AG20443 (cell line): Measurements from ENCODE around the gene TOR1B.
A peak's percentile ranks its signal among the peaks of the same experiment; 100 is the strongest.

Source experiments
- DNase-seq: peaks from one replicate; pipeline ENCODE4 v3.0.0; 2012; ENCODE audit warnings: low spot score, mixed read lengths

Gene TOR1B

DNA sequence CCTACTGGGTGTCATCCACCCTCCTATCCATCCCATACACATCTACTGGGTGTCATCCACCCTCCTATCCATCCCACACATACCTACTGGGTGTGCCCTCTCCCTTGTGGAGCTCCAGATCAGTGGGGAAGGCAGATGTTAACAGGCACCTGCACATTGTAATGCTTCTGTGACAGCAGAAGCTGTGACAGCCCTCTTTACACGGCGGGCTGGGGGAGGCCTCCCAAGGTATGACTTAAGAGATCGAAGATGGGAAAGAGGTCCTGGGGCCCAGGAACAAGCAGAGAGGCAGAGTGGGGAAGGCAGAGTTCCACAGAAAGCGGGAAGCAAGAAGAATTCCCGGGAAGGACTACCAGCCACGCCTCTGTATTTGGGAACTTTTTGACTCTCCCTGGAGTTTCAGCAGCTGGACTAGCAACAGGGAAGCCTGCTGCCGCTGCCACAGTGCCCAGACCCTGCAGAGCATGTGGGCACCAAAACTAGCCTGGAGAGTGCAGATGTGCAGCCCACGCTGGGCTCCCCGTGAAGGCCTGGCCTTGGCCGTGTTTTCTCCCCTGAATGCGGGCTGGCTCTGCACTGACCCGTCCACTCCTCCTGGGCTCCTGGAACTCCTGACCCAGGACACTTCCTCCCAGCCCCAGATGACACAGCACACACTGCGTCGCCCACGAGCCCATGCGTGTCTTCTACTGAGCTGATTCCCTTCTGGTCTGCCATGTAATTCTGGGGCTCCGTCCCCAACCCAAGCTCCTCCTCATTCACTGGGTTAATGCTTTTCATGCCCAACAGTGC, 11.6 kb downstream of the TOR1B start:
- DNase-seq: no peak

DNA sequence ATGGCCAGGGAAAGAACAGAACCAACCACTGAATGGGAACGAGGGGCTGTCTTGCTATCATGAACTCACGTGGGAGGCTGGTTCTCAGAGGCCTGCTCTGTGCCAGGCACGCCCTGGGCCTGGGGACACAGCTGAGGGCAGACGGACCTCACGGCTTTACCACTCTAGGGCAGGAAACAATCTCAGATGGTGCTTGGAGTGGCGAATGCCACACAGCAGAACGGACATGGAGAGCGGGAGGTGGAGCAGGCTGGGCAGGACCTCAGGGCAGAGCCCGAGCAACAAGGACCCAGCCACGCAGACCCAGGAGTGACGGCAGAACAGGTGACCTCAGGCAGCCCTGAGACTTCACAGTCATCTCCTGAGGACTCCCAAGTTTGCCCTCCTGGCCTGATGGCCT, 12.3 kb downstream of the TOR1B start:
- no peak for DNase-seq

DNA sequence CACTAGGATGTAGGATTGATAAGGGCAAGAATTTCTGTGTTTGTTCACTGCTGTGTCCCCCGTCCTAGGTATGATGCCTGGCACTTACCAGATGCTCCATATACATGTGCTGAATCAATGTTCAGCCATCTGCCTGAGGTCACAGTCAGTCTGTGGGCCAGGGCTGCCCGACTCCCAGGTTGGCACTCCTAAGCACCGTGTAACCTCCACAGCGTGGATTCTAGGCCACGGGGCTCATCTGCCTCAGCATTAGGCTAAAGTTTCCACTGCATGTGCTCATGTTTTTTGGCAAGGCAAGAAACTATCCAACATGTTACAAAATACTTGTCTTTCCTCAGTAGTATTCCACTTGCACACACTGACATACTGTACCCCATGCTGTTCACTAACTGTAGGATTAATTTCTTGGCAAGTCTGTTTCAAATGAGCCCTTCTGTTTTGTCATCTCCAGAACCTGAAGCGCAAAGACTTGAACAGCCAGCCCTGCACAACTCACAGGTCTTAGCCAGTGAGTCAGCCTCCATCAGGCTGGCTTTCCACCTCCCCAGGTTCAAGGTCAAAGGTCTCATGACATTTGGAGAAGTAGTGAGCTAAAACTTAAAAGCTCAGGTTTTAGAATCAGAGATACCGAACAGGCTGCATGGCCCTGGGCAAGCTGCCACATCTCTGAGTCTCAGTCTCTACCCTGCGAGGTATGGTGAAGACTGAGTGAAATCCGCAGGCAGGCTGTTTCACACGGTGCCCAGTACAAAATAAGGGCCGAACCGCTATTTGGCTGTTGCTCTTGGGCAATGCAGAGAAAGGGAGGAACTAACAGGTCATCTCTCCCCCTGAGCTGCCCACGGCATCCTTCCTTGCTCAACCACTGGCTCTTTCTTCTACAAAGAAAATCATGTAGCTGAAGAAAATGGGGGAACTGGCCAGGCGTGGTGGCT, 13.8 kb downstream of the TOR1B start:
- no peak for DNase-seq

DNA sequence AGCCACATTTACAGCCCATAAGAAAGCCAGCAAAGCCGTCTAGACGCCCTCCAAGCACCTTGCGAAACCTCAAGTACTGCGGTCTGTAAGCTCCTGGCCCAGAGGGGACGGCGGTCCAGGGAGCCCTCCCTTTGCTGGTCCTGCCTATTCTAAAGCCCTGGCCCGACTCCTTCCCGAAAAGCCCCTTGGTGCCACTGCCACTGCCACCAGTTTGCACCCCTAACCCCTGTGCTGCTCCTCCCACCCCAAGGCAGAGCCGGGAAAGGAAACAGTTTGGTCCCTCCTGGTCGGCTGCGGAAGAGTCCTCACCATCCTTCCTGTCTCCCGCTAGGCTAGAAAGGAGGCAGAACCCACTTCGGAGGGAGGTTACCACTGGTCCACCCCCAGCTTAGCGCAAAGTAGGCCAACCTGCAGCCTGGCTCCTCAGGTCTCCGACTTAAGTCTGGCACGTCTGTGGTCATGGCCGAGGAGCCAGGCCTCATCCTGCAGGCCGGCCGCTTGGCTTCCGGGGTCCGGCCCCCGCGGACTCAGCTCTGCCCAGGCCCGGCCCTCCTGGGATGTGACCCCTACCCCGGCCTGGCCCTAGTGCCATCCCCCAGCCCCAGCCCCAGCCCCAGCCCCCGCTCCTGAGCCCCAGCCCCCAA, 20.0 kb downstream of the TOR1B start:
- DNase-seq: peak; percentile 48

DNA sequence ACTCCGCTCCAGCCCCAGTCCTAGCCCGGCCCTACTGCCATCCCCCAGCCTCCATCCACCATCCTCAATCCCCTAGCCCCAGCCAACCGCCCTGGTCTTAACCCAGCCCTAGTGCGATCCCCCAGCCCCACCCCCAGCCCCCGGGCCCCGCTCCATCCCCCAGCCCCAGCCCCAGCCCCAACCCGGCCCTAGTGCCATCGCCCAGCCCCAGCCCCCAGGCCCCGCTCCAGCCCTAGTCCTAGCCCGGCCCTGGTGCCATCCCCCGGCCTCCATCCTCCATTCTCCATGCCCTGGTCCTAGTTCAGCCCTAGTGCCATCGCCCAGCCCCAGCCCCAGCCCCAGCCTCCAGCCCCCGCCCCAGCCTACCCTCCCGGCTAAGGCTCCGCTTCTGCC, 20.6 kb downstream of the TOR1B start:
- no peak for DNase-seq

DNA sequence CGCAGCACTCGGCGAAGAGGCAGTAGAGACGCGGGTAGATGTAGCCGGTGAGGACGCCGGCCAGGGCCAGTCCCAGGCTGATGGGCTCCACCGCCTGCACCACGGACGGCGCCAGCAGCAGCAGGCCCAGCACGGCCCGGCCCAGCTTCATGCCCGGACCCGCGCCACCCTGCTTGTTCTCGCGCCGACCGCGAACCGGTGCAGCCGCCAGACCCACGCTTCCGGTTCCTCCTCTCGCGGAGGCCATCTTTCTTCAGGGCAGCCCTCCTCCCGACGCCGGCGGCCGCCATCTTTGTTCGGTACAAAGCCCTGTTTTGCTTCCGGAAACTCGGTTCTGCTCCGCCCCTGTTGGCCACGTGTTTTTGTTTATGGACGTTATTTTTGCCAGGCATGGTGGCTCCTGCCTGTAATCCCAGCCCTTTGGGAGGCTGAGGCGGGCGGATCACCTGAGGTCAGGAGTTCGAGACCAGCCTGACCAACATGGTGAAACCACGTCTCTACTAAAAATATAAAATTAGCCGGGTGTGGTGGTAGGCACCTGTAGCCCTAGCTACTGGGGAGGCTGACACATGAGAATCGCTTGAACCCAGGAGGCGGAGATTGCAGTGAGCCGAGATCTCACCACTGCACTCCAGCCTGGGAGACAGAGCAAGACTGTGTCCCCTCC, 21.1 kb downstream of the TOR1B start, which contains the start of gene TOR1A:
Gene TOR1A, minus strand, starts transcription at position 202 of the 667 bp plus-strand sequence. Its CDS starts 51 bp downstream, at position 151.
- peak; percentile 96 for DNase-seq

DNA sequence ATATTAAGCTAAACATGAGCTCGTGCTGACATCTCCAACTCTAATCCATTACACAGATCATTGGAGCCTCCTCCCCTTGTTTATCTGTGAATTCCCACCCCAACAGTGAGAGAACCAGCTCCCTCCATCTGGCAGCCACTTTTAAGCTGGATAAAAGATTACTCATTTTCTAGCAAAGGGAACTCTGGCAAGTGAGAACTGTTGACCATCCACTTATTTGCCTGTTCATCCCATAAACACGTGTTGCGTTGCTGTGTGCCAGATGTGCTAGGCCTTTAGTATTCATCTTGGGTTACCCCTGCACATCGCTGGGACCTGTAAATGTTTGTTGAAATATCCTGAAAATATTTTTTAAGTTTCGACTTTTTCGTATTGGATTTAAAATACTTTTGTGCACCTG, 23.4 kb downstream of the TOR1B start:
- no peak for DNase-seq

DNA sequence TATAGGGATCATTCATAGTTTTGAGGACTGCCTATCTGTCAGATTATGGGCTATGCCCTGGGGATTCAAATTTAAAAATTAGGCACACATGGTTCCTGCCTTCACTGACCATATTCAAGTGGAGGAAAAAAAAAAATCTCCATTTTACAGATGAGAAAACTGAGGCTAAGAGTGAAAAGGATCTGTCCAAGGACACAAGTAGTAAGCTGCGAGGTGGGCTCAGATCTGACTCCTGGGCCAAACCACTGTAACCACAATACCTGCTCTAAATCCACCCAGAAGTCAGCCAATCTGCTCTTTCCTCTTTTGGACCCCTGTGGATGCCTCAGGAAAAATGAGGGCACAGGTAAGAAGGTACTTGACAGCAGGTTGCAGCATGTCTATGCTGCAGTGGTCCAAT, 23.8 kb downstream of the TOR1B start:
- DNase-seq: no peak

DNA sequence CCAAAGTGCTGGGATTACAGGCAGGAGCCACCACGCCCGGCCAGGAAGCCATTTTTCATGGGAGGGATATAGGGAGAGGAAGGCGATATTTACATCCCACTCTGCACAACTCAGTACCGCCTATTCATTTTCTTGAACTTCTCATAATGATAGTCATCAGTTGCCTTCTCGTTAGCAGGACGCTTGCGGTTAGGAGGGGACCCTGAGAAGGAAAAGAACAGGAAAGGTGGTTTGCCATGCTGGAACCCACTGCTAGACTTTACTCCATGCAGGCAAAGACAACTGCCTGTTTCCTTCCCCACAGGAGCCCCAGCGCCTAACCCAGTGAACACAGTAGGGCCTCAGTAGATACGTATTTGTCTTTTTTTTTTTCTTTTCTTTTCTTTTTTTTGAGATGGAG, 25.1 kb downstream of the TOR1B start:
- no peak for DNase-seq

DNA sequence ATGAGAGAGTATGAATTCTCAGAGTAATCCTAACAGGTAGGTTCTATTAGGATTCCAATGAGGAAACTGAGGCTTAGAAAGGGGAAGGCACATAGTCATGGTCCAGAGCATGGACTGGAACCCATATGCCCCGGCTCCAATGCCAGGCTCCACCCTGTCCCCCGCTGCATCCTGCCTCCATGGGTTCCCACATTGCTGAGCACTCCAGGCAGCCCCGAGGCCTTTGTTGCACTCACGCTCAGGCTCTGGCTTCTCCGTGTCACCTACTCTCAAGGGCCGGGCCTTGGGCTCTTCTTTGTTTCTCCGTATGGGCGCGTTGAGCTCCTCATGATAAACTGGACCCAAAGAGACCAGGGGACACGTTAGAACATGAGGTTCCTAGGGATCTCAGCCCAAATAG, 26.0 kb downstream of the TOR1B start:
- no peak for DNase-seq

DNA sequence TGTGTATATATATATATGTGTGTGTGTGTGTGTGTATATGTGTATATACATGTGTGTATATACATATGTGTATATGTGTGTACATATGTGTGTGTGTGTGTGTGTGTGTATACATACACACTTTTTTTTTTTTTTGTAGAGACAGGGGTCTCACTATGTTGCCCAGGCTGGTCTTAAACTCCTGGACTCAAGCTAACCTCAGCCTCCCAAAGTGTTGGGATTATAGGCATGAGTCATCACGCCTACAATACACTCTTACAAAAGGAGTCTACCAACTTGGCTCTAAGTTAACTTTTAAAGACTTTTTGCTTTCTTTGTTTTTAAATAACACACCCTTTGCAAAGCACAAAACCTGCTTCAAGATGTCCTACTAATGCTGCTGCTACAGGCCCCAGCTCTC, 30.0 kb downstream of the TOR1B start:
- DNase-seq: no peak

DNA sequence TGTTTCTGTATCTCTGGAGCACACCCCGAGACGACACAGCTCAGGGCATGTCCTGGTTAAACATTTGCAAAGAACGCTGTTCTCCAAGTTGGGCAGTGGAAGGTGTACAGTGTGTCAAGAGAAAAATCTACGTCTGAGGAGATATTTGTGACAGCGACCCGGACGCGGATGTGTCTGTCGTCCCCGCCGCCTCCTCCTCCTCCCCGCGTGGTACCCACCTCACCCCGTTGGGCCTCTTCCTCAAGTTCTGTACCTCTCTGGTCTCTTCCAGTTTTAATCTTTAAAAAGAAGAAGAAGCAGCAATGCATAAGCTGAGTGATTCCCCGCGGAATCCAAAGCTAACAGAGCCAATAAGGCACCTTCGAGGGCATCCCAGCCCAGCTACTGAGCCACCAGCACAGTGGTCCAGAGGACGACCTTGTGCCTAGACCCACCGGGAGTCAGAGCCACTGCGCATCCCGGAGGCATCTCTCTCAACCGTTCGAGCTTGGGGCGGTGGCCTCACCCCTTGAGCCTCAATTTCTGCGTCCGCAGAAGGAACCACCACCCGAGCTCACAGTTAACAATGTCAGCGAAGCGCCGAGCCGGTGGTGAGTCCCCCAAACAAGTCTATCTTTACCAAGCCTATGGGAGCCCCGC, 31.6 kb downstream of the TOR1B start:
- DNase-seq: no peak

DNA sequence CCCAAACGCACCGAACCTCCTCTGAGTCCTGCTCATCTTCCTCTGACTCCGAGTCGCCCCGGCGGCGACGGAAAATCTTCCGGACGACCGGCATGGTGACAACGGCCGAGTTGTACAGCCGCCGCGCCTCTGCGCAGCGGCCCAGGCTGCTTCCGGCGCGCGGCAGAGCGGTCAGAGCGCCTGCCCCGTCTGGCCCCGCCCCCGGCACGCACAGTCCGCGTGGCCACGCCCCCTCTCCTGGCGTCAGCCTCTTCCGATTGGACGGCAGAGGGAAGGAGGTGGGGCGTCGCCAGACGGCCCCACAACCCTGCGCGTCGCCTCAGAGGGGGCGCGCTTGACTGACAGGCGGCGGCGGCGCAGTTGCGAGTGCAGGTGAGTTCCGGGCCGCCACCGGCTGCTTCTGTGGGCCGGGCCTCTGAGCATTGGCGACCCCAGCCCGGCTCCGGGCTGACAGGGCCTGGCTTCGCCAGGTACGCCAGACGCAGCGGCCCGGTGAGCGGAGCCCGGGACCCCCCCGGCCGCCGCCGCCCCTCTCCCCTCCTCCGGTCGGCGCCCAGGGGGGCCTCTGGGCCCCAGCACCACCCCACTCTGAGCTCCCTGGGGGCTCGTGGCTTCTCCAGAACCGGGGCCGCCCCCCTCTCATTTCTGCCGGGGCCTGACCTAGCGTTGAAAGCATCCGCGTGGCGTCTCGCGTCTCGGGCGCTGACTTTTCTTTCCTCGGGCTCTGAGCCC, 32.3 kb downstream of the TOR1B start, which contains the start of the genes C9orf78 and USP20:
Gene C9orf78, minus strand, starts transcription at position 148 of the 732 bp plus-strand sequence. Its CDS starts 54 bp downstream, at position 94.
Gene USP20, plus strand, starts transcription at position 331 of the 732 bp plus-strand sequence. CDS start 17,098 bp downstream, outside the sequence.
- peak; percentile 99 for DNase-seq

DNA sequence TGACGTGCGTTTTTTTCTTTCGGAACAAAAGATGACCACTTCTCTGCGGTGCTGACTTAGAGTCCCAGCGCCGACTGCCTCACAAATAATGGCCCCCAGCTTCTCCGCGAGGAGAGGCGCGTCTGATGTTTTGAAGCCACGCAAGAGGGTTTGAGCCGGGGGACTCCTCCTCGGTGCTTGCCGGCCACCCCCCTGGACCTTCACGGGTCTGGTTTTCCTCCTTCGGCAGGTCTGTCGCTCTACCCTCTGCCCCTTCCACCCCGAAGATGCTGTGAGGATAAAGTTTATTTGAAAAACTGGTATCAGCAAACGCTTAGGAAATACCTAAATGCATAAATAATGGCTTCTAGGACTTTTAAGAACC, 32.9 kb downstream of the TOR1B start:
- no peak for DNase-seq

DNA sequence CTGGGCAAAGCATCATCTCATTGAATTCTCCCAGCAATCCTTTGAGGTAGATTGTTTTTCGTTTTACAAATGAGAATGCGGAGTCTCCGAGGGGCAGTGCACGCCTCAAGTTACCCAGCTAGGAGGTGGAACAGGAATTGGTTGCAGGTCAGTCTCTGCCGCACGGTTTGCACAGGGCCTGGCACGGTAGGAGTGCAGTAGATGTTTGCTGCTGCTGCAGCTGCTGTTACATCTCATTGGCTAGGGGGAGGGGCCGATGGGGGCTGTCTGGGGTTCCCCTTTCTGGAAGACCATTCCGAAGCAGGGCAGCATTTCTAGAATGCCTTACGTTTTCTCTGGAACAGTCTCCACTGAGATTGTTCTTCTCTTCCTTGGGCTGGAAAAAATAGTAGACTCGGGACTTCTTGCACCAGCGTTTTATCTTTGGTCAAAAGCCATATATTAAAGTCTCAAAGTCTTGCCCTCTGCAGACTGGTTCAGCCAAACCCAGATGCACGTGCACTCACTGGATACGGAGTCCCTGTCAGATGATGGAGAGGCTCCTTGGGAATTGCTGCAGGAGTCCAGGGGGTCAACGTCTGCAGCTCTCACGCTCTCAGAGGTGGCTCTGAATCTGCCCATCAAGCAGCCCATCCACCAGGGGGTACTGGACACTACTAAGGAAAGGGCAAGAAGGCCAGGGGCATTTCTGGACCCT, 33.5 kb downstream of the TOR1B start:
- no peak for DNase-seq

DNA sequence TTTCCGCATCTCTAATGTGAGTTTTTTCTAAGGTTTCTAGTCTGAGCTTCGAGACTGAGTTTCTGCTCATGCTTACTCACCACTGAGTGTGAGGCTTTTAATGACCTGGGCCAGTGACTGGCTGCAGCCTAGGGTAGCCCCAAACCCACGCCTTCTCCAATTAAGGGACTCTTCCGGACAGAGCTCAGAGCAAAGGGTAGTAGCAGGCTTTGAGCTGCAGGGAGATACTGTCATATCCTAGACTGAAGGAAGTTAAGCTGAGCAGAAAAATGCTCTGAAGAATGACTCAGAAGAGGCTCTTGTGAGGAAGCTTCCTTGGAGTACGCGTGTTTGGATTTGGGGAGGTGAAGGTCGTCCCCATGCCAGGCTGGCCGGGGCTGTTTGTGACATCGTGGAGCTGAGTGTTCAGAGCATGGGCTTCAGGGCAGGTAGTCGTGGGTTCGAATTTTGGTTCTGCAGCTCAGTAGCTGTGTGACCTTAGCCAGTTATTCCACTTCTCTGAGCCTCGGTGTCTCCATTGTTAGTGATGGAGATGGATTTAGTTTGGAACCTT, 35.8 kb downstream of the TOR1B start:
- DNase-seq: peak; percentile 78

DNA sequence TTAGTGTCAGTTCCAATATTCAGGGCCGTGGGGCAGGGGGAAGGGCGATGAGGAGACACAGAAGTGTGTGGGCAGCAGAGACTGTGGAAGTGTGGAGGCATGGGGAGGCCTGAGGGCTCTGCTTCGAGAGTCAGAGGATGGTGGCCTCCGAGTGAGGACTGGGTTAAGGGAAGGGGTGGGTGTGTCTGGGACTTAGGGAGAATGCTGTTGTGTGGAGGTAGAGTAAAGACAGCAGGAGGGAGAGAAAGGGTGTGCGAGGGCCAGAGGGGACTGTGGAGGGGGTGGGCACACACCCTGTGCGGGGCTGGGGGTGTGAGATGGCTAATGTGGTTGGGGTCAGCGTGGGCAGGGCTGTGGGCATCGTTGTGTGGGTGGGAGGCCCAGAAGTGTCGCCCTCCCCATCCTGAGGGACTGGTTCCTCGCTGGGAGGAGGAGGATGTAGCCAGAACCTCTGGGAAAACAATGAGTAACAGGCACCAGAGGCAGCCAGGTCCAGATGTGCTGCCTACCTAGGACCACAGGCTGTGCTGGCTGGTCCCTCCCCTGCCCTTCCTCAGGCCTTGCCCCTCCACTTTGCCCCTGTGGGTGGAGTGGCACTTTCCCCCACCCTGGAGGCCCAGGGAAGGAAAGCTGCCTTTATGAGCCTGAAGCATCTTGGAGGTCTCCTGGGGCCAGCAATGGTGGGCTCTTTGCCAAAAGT, 36.5 kb downstream of the TOR1B start:
- DNase-seq: no peak

DNA sequence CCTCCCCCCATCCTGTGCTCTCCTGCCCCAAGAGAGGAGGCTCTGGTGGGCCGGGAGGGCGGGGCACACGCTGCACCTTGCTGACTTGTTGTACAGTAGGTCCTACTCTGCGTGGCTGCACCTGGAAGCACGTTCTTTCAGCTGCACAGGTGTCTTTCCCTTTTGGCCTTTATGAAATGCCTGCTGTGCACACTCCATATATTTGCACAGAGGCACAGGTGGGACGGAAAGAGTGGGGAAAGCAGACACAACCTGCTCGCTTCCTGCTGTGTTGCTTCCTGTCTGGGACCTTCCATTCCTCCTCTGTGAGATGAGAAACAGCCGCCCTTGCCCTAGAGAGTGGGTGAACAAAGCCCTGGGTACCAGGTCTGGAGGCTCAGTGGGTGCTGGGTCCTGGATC, 37.0 kb downstream of the TOR1B start:
- no peak for DNase-seq

DNA sequence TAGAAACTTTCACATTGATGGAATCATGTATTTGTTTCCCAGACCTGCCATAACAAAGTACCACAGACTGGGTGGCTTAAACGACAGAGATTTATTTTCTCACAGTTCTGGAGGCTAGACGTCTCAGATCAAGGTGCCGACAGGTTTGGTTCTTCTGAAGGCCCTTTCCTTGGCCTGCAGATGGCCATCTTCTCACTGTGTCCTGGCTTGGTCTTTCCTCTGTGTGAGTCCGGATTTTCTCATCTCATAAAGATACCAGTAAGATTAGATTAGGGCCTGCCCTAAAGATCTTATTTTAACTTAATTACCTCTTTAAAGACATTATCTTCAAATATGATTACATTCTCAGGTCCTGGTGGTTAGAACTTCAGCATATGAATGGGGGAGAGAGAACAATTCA, 38.1 kb downstream of the TOR1B start:
- DNase-seq: no peak
